ENCODE data around the gene PNPO.

The PNPO gene

DNA sequence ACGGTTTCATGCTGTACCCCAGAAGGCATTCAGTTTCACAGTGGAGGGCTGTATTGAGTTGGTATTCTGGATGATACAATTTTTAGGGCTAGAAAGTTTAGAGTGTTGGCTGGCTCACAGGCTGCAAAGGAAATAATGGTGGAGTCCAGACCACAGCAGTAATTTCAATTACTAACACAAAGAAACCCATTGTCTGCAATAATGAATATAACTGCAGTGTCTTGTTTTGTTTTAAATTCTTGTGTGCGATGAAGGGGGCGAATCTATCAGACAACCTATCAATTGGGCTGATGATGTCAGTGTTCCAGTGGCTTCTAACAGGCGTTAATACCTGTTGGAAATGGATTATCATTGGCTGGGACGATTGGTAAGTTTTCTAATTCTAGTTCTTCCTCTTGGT is 43.8 kb upstream of the PNPO start:
- WGBS (ENCODE audit: insufficient coverage), result 88% methylated on average over 2 of the region's 5 CpGs
- DNase-seq, result no peak
- CTCF ChIA-PET, result interaction anchor here (1.1 to 1.2 kb wide), 2 partner anchors 49 to 57 kb away, joined by 3 to 4 read pairs; partner anchors contain the start of gene SCRN2
- H3K36me3 ChIP-seq (ENCODE audit: control insufficient read depth in 4 of 4, insufficient read depth in 4 of 4, low read length in 3 of 4), result peaks cover 4 to 18% (median 8%) of the 10 kb centered on the region in 4 experiments
- POLR2A ChIA-PET, result interaction anchor here (0.9 to 1.1 kb wide), 2 partner anchors 11 to 50 kb away, joined by 3 read pairs; no protein-coding TSS in a partner anchor
- no peaks in the 10 kb centered on the region for H3K9me3 ChIP-seq (ENCODE audit: control extremely low read depth in 1 of 5, control insufficient read depth in 4 of 5, insufficient read depth in 2 of 5, low read depth in 1 of 5, low read length in 4 of 5)
- peak overlapping the region in 4 of 7 experiments; percentile 87 to 93 (median 90) for H3K4me3 ChIP-seq (ENCODE audit: control insufficient read depth in 1 of 7, extremely low read depth in 1 of 7, insufficient read depth in 4 of 7, low read depth in 2 of 7, low read length in 6 of 7)
- H3K4me1 ChIP-seq (ENCODE audit: control extremely low read depth in 1 of 4, control insufficient read depth in 4 of 4, insufficient read depth in 4 of 4, low read length in 3 of 4), result peaks cover 15 to 31% (median 26%) of the 10 kb centered on the region in 4 experiments
- peak overlapping the region in 1 of 2 experiments; percentile 97 for H3K27ac ChIP-seq (ENCODE audit: insufficient read depth in 1 of 2, low read depth in 1 of 2, low read length in 2 of 2, poor library complexity in 1 of 2, severe bottlenecking in 2 of 2)
- no peaks in the 10 kb centered on the region for H3K27me3 ChIP-seq (replicated peaks in 2 of 5; ENCODE audit: control insufficient read depth in 4 of 5, insufficient read depth in 5 of 5, low read length in 4 of 5)

DNA sequence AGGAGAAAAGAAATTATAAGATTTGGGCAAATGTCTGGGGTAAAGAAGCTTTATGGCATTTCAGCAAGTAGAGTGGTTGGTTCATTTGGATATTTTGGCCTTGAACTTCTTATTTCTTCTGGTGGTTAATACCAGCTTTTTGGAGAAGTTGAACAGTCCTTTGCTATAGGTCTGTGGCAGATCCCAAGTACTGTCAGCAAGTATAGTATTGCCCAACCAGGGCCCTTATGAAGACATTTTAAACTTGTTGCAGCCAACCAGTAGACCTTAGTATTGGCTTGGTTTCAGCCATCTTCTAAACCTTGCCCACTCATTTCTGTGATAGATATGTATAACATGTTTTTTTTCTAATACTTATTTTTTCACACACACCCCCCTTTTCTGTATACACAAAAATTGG is 43.1 kb upstream of the PNPO start:
- DNase-seq, result peak in 2 of 3 donors; percentile 42 to 50
- H3K4me3 ChIP-seq (ENCODE audit: control insufficient read depth in 1 of 7, extremely low read depth in 1 of 7, insufficient read depth in 4 of 7, low read depth in 2 of 7, low read length in 6 of 7), result no peak overlapping the region
- H3K36me3 ChIP-seq (ENCODE audit: control insufficient read depth in 4 of 4, insufficient read depth in 4 of 4, low read length in 3 of 4), result peaks cover 4 to 18% (median 8%) of the 10 kb centered on the region in 4 experiments
- H3K4me1 ChIP-seq (ENCODE audit: control extremely low read depth in 1 of 4, control insufficient read depth in 4 of 4, insufficient read depth in 4 of 4, low read length in 3 of 4), result peaks cover 15 to 31% (median 26%) of the 10 kb centered on the region in 4 experiments
- no peaks in the 10 kb centered on the region for H3K27me3 ChIP-seq (replicated peaks in 2 of 5; ENCODE audit: control insufficient read depth in 4 of 5, insufficient read depth in 5 of 5, low read length in 4 of 5)
- POLR2A ChIA-PET, result no interaction called here
- no peak overlapping the region for H3K27ac ChIP-seq (ENCODE audit: insufficient read depth in 1 of 2, low read depth in 1 of 2, low read length in 2 of 2, poor library complexity in 1 of 2, severe bottlenecking in 2 of 2)
- H3K9me3 ChIP-seq (ENCODE audit: control extremely low read depth in 1 of 5, control insufficient read depth in 4 of 5, insufficient read depth in 2 of 5, low read depth in 1 of 5, low read length in 4 of 5), result no peaks in the 10 kb centered on the region
- CTCF ChIA-PET, result interaction anchor here (0.8 to 1.2 kb wide), 2 partner anchors 51 to 57 kb away, joined by 3 read pairs; partner anchors contain the start of gene SCRN2

DNA sequence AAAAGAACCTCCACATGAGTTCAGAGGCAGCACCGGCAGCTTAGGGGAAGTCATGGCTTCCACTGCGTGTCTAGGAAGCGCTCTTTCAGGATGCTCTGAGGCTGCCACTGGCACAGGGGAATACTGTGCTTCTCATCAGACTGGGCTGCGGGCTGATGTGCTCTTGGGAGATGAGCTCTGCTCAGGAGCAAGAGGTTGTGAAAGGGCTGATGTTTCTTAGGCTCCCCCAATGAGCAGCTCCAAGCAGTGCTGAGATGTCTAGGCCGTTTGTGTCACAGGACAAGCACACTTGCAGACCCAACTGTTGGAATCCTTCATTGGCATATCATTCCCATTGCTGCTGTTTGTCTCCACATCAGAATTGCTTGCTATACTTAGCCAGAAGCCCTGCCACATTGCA is 41.7 kb upstream of the PNPO start:
- H3K27ac ChIP-seq (ENCODE audit: insufficient read depth in 1 of 2, low read depth in 1 of 2, low read length in 2 of 2, poor library complexity in 1 of 2, severe bottlenecking in 2 of 2), result no peak overlapping the region
- DNase-seq, result no peak
- H3K4me1 ChIP-seq (ENCODE audit: control extremely low read depth in 1 of 4, control insufficient read depth in 4 of 4, insufficient read depth in 4 of 4, low read length in 3 of 4), result peaks cover 15 to 25% (median 21%) of the 10 kb centered on the region in 4 experiments
- no peak overlapping the region for H3K4me3 ChIP-seq (ENCODE audit: control insufficient read depth in 1 of 7, extremely low read depth in 1 of 7, insufficient read depth in 4 of 7, low read depth in 2 of 7, low read length in 6 of 7)
- POLR2A ChIA-PET, result interaction anchor here (0.9 kb wide), 1 partner anchor 42 kb away, joined by 3 read pairs; the partner anchor contains the start of gene PNPO
- no peaks in the 10 kb centered on the region for H3K27me3 ChIP-seq (replicated peaks in 2 of 5; ENCODE audit: control insufficient read depth in 4 of 5, insufficient read depth in 5 of 5, low read length in 4 of 5)
- WGBS (ENCODE audit: insufficient coverage), result 89% methylated on average over 5 of the region's 5 CpGs
- CTCF ChIA-PET, result interaction anchor here (0.8 kb wide), 1 partner anchor 71 kb away, joined by 4 read pairs; the partner anchor contains the start of gene CDK5RAP3
- H3K9me3 ChIP-seq (ENCODE audit: control extremely low read depth in 1 of 5, control insufficient read depth in 4 of 5, insufficient read depth in 2 of 5, low read depth in 1 of 5, low read length in 4 of 5), result no peaks in the 10 kb centered on the region
- peaks cover 4 to 14% (median 8%) of the 10 kb centered on the region in 4 experiments for H3K36me3 ChIP-seq (ENCODE audit: control insufficient read depth in 4 of 4, insufficient read depth in 4 of 4, low read length in 3 of 4)

GRCh38 chr17:47901423-47901822 is 39.9 kb upstream of the PNPO start:
- peaks cover 4 to 22% (median 11%) of the 10 kb centered on the region in 4 experiments for H3K36me3 ChIP-seq (ENCODE audit: control insufficient read depth in 4 of 4, insufficient read depth in 4 of 4, low read length in 3 of 4)
- POLR2A ChIA-PET, result no interaction called here
- H3K27ac ChIP-seq (ENCODE audit: insufficient read depth in 1 of 2, low read depth in 1 of 2, low read length in 2 of 2, poor library complexity in 1 of 2, severe bottlenecking in 2 of 2), result no peak overlapping the region
- H3K9me3 ChIP-seq (ENCODE audit: control extremely low read depth in 1 of 5, control insufficient read depth in 4 of 5, insufficient read depth in 2 of 5, low read depth in 1 of 5, low read length in 4 of 5), result no peaks in the 10 kb centered on the region
- H3K27me3 ChIP-seq (replicated peaks in 2 of 5; ENCODE audit: control insufficient read depth in 4 of 5, insufficient read depth in 5 of 5, low read length in 4 of 5), result no peaks in the 10 kb centered on the region
- peaks cover 10 to 22% (median 17%) of the 10 kb centered on the region in 4 experiments for H3K4me1 ChIP-seq (ENCODE audit: control extremely low read depth in 1 of 4, control insufficient read depth in 4 of 4, insufficient read depth in 4 of 4, low read length in 3 of 4)
- DNase-seq, result no peak
- WGBS (ENCODE audit: insufficient coverage), result 100% methylated on average over 1 of the region's 7 CpGs
- no peak overlapping the region for H3K4me3 ChIP-seq (ENCODE audit: control insufficient read depth in 1 of 7, extremely low read depth in 1 of 7, insufficient read depth in 4 of 7, low read depth in 2 of 7, low read length in 6 of 7)
- CTCF ChIA-PET, result interaction anchor here (1.0 to 2.4 kb wide), 5 partner anchors 13 to 146 kb away, joined by 3 to 8 read pairs (median 4); no protein-coding TSS in a partner anchor

DNA sequence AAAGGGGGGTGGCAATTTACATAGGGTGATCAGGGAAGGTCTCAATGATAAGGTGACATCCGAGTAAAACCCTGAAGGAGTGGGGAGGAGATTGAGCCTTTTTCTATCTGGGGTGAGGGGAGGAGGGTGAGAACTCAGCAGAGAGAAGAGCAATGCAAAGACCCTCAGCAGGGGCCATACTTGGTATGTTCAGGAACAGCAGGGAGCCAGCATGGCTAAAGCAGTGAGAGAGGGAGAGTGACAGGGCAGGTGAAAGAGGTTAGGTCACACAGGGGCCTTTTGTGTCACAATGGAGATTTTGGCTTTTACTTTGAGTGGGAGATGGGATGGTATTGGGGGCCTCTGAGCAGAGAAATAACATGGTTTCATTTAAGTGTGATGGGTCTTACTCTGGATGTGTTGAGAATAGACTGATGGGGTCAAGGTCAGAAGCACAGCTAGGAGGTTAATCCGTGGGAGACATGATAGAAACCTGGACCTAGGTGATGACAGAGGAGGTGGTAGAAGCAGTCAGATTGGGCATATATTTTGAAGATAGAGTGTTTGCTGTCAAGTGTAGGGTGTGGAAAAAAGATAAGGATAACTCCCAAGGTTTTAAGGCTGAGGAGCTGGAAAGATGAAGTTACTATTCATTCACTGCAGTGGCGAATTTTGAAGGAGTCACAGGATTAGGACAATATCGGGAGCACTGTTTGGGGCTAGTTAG is 39.2 kb upstream of the PNPO start:
- H3K27ac ChIP-seq (ENCODE audit: insufficient read depth in 1 of 2, low read depth in 1 of 2, low read length in 2 of 2, poor library complexity in 1 of 2, severe bottlenecking in 2 of 2), result no peak overlapping the region
- CTCF ChIA-PET, result interaction anchor here (1.0 to 2.4 kb wide), 5 partner anchors 17 to 145 kb away, joined by 3 to 8 read pairs (median 4); no protein-coding TSS in a partner anchor
- 89% methylated on average over 3 of the region's 4 CpGs for WGBS (ENCODE audit: insufficient coverage)
- peaks cover 4 to 25% (median 11%) of the 10 kb centered on the region in 4 experiments for H3K36me3 ChIP-seq (ENCODE audit: control insufficient read depth in 4 of 4, insufficient read depth in 4 of 4, low read length in 3 of 4)
- DNase-seq, result no peak
- H3K9me3 ChIP-seq (ENCODE audit: control extremely low read depth in 1 of 5, control insufficient read depth in 4 of 5, insufficient read depth in 2 of 5, low read depth in 1 of 5, low read length in 4 of 5), result no peaks in the 10 kb centered on the region
- peaks cover 6 to 18% (median 10%) of the 10 kb centered on the region in 4 experiments for H3K4me1 ChIP-seq (ENCODE audit: control extremely low read depth in 1 of 4, control insufficient read depth in 4 of 4, insufficient read depth in 4 of 4, low read length in 3 of 4)
- POLR2A ChIA-PET, result no interaction called here
- no peak overlapping the region for H3K4me3 ChIP-seq (ENCODE audit: control insufficient read depth in 1 of 7, extremely low read depth in 1 of 7, insufficient read depth in 4 of 7, low read depth in 2 of 7, low read length in 6 of 7)
- no peaks in the 10 kb centered on the region for H3K27me3 ChIP-seq (replicated peaks in 2 of 5; ENCODE audit: control insufficient read depth in 4 of 5, insufficient read depth in 5 of 5, low read length in 4 of 5)

GRCh38 chr17:47905221-47905733 is 36.1 kb upstream of the PNPO start:
- CTCF ChIA-PET, result interaction anchor here (0.9 to 1.4 kb wide), 5 partner anchors 14 to 62 kb away, joined by 3 to 5 read pairs (median 3); no protein-coding TSS in a partner anchor
- H3K36me3 ChIP-seq (ENCODE audit: control insufficient read depth in 4 of 4, insufficient read depth in 4 of 4, low read length in 3 of 4), result peaks cover 4 to 12% (median 5%) of the 10 kb centered on the region in 4 experiments
- DNase-seq, result no peak
- H3K4me1 ChIP-seq (ENCODE audit: control extremely low read depth in 1 of 4, control insufficient read depth in 4 of 4, insufficient read depth in 4 of 4, low read length in 3 of 4), result peaks cover 3 to 14% (median 7%) of the 10 kb centered on the region in 4 experiments
- no peaks in the 10 kb centered on the region for H3K27me3 ChIP-seq (replicated peaks in 2 of 5; ENCODE audit: control insufficient read depth in 4 of 5, insufficient read depth in 5 of 5, low read length in 4 of 5)
- H3K4me3 ChIP-seq (ENCODE audit: control insufficient read depth in 1 of 7, extremely low read depth in 1 of 7, insufficient read depth in 4 of 7, low read depth in 2 of 7, low read length in 6 of 7), result no peak overlapping the region
- no peak overlapping the region for H3K27ac ChIP-seq (ENCODE audit: insufficient read depth in 1 of 2, low read depth in 1 of 2, low read length in 2 of 2, poor library complexity in 1 of 2, severe bottlenecking in 2 of 2)
- 91% methylated on average over 8 of the region's 8 CpGs for WGBS (ENCODE audit: insufficient coverage)
- H3K9me3 ChIP-seq (ENCODE audit: control extremely low read depth in 1 of 5, control insufficient read depth in 4 of 5, insufficient read depth in 2 of 5, low read depth in 1 of 5, low read length in 4 of 5), result no peaks in the 10 kb centered on the region
- POLR2A ChIA-PET, result no interaction called here

DNA sequence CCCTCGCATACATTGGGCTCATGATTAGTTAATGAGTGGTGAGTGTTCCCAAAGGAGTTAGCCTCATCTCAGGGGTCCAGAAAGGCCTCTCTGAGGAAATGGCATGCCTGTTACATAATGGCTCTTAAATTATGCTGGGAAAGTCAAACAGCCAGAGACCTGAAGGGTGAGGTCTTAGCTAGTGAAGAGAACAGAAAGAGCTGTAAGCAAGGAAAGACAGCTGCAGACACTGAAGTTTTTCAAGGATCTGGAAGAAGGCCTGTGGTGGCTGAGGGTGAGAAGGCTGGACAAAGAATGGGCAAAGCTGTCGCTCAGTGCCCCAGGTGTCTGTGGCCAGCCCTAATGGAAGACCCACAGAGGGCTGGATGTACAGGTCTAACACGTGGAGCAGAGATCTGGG is 34.9 kb upstream of the PNPO start:
- no peak overlapping the region for H3K27ac ChIP-seq (ENCODE audit: insufficient read depth in 1 of 2, low read depth in 1 of 2, low read length in 2 of 2, poor library complexity in 1 of 2, severe bottlenecking in 2 of 2)
- no peaks in the 10 kb centered on the region for H3K27me3 ChIP-seq (replicated peaks in 2 of 5; ENCODE audit: control insufficient read depth in 4 of 5, insufficient read depth in 5 of 5, low read length in 4 of 5)
- no peak for DNase-seq
- H3K36me3 ChIP-seq (ENCODE audit: control insufficient read depth in 4 of 4, insufficient read depth in 4 of 4, low read length in 3 of 4), result peaks cover 4 to 16% (median 5%) of the 10 kb centered on the region in 4 experiments
- H3K4me3 ChIP-seq (ENCODE audit: control insufficient read depth in 1 of 7, extremely low read depth in 1 of 7, insufficient read depth in 4 of 7, low read depth in 2 of 7, low read length in 6 of 7), result no peak overlapping the region
- POLR2A ChIA-PET, result no interaction called here
- no peaks in the 10 kb centered on the region for H3K9me3 ChIP-seq (ENCODE audit: control extremely low read depth in 1 of 5, control insufficient read depth in 4 of 5, insufficient read depth in 2 of 5, low read depth in 1 of 5, low read length in 4 of 5)
- WGBS (ENCODE audit: insufficient coverage), result 100% methylated on average over 3 of the region's 3 CpGs
- CTCF ChIA-PET, result interaction anchor here (1.4 kb wide), 1 partner anchor 63 kb away, joined by 3 read pairs; no protein-coding TSS in a partner anchor
- H3K4me1 ChIP-seq (ENCODE audit: control extremely low read depth in 1 of 4, control insufficient read depth in 4 of 4, insufficient read depth in 4 of 4, low read length in 3 of 4), result peaks cover 3 to 14% (median 7%) of the 10 kb centered on the region in 4 experiments

Measured in common myeloid progenitor, CD34-positive (primary cell).